HAP-1 (cell line): ENCODE data around the gene CDKL5.

Experiments
- DNase-seq, 2 experiments: peaks; one replicate each; pipeline ENCODE4 v3.0.0-alpha.2; 2016 to 2020; ENCODE audit warnings: low spot score in 2 of 2
- H3K27me3 ChIP-seq: fragments of 250-450 bp; sonication (Bioruptor Pico); 2 replicates; pipeline ENCODE4 v1.5.1; 2020; ENCODE audit warnings: low read depth, mild to moderate bottlenecking, moderate library complexity
- H3K36me3 ChIP-seq: fragments of 250-450 bp; sonication (Bioruptor Pico); replicated peaks from 2 replicates; pipeline ENCODE4 v1.5.1; 2020; ENCODE audit warnings: mild to moderate bottlenecking
- H3K4me1 ChIP-seq: fragments of 250-450 bp; sonication (Bioruptor Pico); 2 replicates; pipeline ENCODE4 v1.5.1; 2020; ENCODE audit warnings: mild to moderate bottlenecking
- H3K4me3 ChIP-seq: fragments of 250-450 bp; sonication (Bioruptor Pico); 2 replicates; pipeline ENCODE4 v1.5.1; 2020; ENCODE audit warnings: mild to moderate bottlenecking, moderate library complexity
- H3K9me3 ChIP-seq: fragments of 250-450 bp; sonication (Bioruptor Pico); 2 replicates; pipeline ENCODE4 v1.5.1; 2020; ENCODE audit warnings: mild to moderate bottlenecking, moderate library complexity
- in situ Hi-C: fragments of 300-500 bp; cut with MboI; formaldehyde crosslinking; loops from 3 replicates; pipeline ENCODE4 v1.14.3; 2020; ENCODE audit warnings: low sequenced_read_pairs, inconsistent platforms, mixed read lengths

Gene CDKL5

GRCh38 chrX:18490806-18491555 lies 65.6 kb downstream of the CDKL5 start:
- in situ Hi-C loops, result no loop called here
- no peak for DNase-seq
- peaks cover 7% of the 10 kb centered on the region for H3K4me1 ChIP-seq
- H3K36me3 ChIP-seq, result no peaks in the 10 kb centered on the region
- no peaks in the 10 kb centered on the region for H3K27me3 ChIP-seq
- no peaks in the 10 kb centered on the region for H3K9me3 ChIP-seq
- H3K4me3 ChIP-seq, result no peak overlapping the region

GRCh38 chrX:18491587-18492340 lies 66.4 kb downstream of the CDKL5 start:
- in situ Hi-C loops, result no loop called here
- no peak overlapping the region for H3K4me3 ChIP-seq
- H3K9me3 ChIP-seq, result no peaks in the 10 kb centered on the region
- DNase-seq, result no peak
- H3K36me3 ChIP-seq, result no peaks in the 10 kb centered on the region
- no peaks in the 10 kb centered on the region for H3K27me3 ChIP-seq
- H3K4me1 ChIP-seq, result peaks cover 7% of the 10 kb centered on the region

- Histone ChIP-seq H3K36me3 (no peaks in the 10 kb centered on the region), H3K27me3 (no peaks in the 10 kb centered on the region)
- in situ Hi-C loops, result no loop called here
These were observed 109.5 kb downstream of the CDKL5 start for GRCh38 chrX:18534949-18535348.

GRCh38 chrX:18537068-18537467 lies 111.7 kb downstream of the CDKL5 start:
- DNase-seq, result no peak
- H3K4me1 ChIP-seq, result no peaks in the 10 kb centered on the region; the same call in 1 of the 2 replicates
- in situ Hi-C loops, result no loop called here

More at GRCh38 chrX:18534949-18535348, 109.5 kb downstream of the CDKL5 start:
- H3K9me3 ChIP-seq, result no peaks in the 10 kb centered on the region
- DNase-seq, result no peak
- H3K4me1 ChIP-seq, result no peaks in the 10 kb centered on the region
- no peak overlapping the region for H3K4me3 ChIP-seq

GRCh38 chrX:18537524-18537923 lies 112.1 kb downstream of the CDKL5 start:
- H3K4me3 ChIP-seq, result no peak overlapping the region
- no peak for DNase-seq
- H3K4me1 ChIP-seq, result peaks cover 2% of the 10 kb centered on the region
- no peaks in the 10 kb centered on the region for H3K27me3 ChIP-seq
- in situ Hi-C loops, result no loop called here
- H3K36me3 ChIP-seq, result no peaks in the 10 kb centered on the region
- no peaks in the 10 kb centered on the region for H3K9me3 ChIP-seq

More at GRCh38 chrX:18537068-18537467, 111.7 kb downstream of the CDKL5 start:
- H3K4me3 ChIP-seq, result no peak overlapping the region
- H3K9me3 ChIP-seq, result no peaks in the 10 kb centered on the region
- H3K27me3 ChIP-seq, result no peaks in the 10 kb centered on the region
- no peaks in the 10 kb centered on the region for H3K36me3 ChIP-seq

- H3K4me1 ChIP-seq, result peaks cover 10% of the 10 kb centered on the region
- H3K36me3 ChIP-seq, result no peaks in the 10 kb centered on the region
- no peaks in the 10 kb centered on the region for H3K9me3 ChIP-seq
- H3K27me3 ChIP-seq, result no peaks in the 10 kb centered on the region
- DNase-seq, result peak; percentile 66 to 68
- H3K4me3 ChIP-seq, result no peak overlapping the region
- in situ Hi-C loops, result no loop called here
These were observed 116.7 kb downstream of the CDKL5 start for GRCh38 chrX:18542131-18542530.

GRCh38 chrX:18542905-18543304 lies 117.5 kb downstream of the CDKL5 start:
- Histone ChIP-seq H3K27me3 (no peaks in the 10 kb centered on the region), H3K4me1 (peaks cover 10% of the 10 kb centered on the region), H3K4me3 (no peak overlapping the region), H3K9me3 (no peaks in the 10 kb centered on the region), H3K36me3 (no peaks in the 10 kb centered on the region)
- in situ Hi-C loops, result no loop called here
- DNase-seq, result no peak

GRCh38 chrX:18543738-18544137 lies 118.3 kb downstream of the CDKL5 start:
- H3K27me3 ChIP-seq, result no peaks in the 10 kb centered on the region
- peaks cover 10% of the 10 kb centered on the region for H3K4me1 ChIP-seq
- no peaks in the 10 kb centered on the region for H3K9me3 ChIP-seq
- H3K4me3 ChIP-seq, result no peak overlapping the region
- in situ Hi-C loops, result no loop called here
- H3K36me3 ChIP-seq, result no peaks in the 10 kb centered on the region
- DNase-seq, result no peak

- peaks cover 10% of the 10 kb centered on the region for H3K4me1 ChIP-seq
- in situ Hi-C loops, result no loop called here
- H3K27me3 ChIP-seq, result no peaks in the 10 kb centered on the region
- H3K9me3 ChIP-seq, result no peaks in the 10 kb centered on the region
- H3K4me3 ChIP-seq, result no peak overlapping the region
- no peaks in the 10 kb centered on the region for H3K36me3 ChIP-seq
- DNase-seq, result no peak
These were observed 120.4 kb downstream of the CDKL5 start for GRCh38 chrX:18545771-18546170.

GRCh38 chrX:18548996-18549395 lies 123.6 kb downstream of the CDKL5 start:
- in situ Hi-C loops, result no loop called here
- Histone ChIP-seq H3K4me3 (no peak overlapping the region), H3K9me3 (no peaks in the 10 kb centered on the region), H3K4me1 (peaks cover 6% of the 10 kb centered on the region), H3K36me3 (no peaks in the 10 kb centered on the region), H3K27me3 (no peaks in the 10 kb centered on the region)
- no peak for DNase-seq

- in situ Hi-C loops, result no loop called here
- Histone ChIP-seq H3K27me3 (no peaks in the 10 kb centered on the region), H3K9me3 (no peaks in the 10 kb centered on the region), H3K4me3 (no peak overlapping the region), H3K36me3 (no peaks in the 10 kb centered on the region), H3K4me1 (peaks cover 6% of the 10 kb centered on the region)
- no peak for DNase-seq
These were observed 124.2 kb downstream of the CDKL5 start for GRCh38 chrX:18549643-18550042.

- no peaks in the 10 kb centered on the region for H3K9me3 ChIP-seq
- no peaks in the 10 kb centered on the region for H3K27me3 ChIP-seq
- H3K36me3 ChIP-seq, result no peaks in the 10 kb centered on the region
- in situ Hi-C loops, result no loop called here
- no peak overlapping the region for H3K4me3 ChIP-seq
- H3K4me1 ChIP-seq, result peaks cover 6% of the 10 kb centered on the region
- no peak for DNase-seq
These were observed 132.5 kb downstream of the CDKL5 start for GRCh38 chrX:18557879-18558278.

GRCh38 chrX:18558799-18559198 lies 133.4 kb downstream of the CDKL5 start:
- in situ Hi-C loops, result no loop called here
- no peak for DNase-seq
- Histone ChIP-seq H3K27me3 (no peaks in the 10 kb centered on the region), H3K4me3 (no peak overlapping the region), H3K4me1 (peaks cover 6% of the 10 kb centered on the region), H3K9me3 (no peaks in the 10 kb centered on the region), H3K36me3 (no peaks in the 10 kb centered on the region)

- H3K36me3 ChIP-seq, result no peaks in the 10 kb centered on the region
- in situ Hi-C loops, result no loop called here
- no peaks in the 10 kb centered on the region for H3K27me3 ChIP-seq
These were observed 135.6 kb downstream of the CDKL5 start for GRCh38 chrX:18561020-18561419.

More at GRCh38 chrX:18561020-18561419, 135.6 kb downstream of the CDKL5 start:
- no peak overlapping the region for H3K4me3 ChIP-seq
- H3K9me3 ChIP-seq, result no peaks in the 10 kb centered on the region
- no peak for DNase-seq
- H3K4me1 ChIP-seq, result no peaks in the 10 kb centered on the region
